Lower leg skin (tissue), 3 donors: Measurements from ENCODE around the gene SDK1.

Experiments used
- POLR2A ChIP-seq, 2 donors: fragments of 450-650 bp; IDR thresholded peaks; one replicate each; pipeline ENCODE4 v1.6.1; 2016 to 2017; ENCODE audit warnings: antibody characterized with exemption in 2 of 2, mild to moderate bottlenecking in 1 of 2, moderate library complexity in 1 of 2
- TF ChIP-seq, protein P1 (sequence below), 3 donors: fragments of 450-650 bp; IDR thresholded peaks; one replicate each; pipeline ENCODE4 v1.5.1; 2016; ENCODE audit warnings: antibody characterized with exemption in 3 of 3, mild to moderate bottlenecking in 3 of 3, moderate library complexity in 2 of 3

DNA sequence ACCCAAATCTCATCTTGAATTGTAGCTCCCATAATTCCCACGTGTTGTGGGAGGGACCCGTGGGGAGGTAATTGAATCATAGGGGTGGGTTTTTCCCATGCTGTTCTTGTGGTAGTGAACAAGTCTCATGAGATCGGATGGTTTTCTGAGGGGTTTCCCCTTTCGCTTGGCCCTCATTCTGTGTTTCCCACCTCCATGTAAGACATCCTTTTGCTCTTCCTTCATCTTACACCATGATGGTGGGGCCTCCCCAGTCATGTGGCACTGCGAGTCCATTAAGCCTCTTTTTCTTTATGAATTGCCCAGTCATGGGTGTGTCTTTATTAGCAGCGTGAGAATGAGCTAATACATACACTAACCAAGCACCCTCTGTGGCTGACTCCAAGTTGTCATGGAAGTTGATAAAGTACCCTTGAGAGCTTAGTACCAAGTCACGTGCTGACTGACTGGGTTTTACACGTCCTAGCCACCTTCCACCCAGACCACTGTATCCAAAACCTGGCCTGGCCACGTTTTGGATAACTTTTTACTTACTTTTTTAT, 614.4 kb downstream of the SDK1 start:
- TF ChIP-seq POLR2A (IDR thresholded peaks at IDR 0.05), result no peak
- TF ChIP-seq, protein P1, sequence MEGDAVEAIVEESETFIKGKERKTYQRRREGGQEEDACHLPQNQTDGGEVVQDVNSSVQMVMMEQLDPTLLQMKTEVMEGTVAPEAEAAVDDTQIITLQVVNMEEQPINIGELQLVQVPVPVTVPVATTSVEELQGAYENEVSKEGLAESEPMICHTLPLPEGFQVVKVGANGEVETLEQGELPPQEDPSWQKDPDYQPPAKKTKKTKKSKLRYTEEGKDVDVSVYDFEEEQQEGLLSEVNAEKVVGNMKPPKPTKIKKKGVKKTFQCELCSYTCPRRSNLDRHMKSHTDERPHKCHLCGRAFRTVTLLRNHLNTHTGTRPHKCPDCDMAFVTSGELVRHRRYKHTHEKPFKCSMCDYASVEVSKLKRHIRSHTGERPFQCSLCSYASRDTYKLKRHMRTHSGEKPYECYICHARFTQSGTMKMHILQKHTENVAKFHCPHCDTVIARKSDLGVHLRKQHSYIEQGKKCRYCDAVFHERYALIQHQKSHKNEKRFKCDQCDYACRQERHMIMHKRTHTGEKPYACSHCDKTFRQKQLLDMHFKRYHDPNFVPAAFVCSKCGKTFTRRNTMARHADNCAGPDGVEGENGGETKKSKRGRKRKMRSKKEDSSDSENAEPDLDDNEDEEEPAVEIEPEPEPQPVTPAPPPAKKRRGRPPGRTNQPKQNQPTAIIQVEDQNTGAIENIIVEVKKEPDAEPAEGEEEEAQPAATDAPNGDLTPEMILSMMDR (IDR thresholded peaks at IDR 0.05), result no peak
